DND-41 (cell line): ENCODE results near the gene TTLL10.

Experiments
- ATAC-seq: fragments of 200-7000 bp; cut with Tn5 transposase; 3 replicates; pipeline ENCODE4 v1.9.1; 2021; ENCODE audit warnings: low read depth; ENCODE audit not compliant: insufficient read depth
- DNase-seq: peaks from one replicate; pipeline ENCODE4 v3.0.0-alpha.2; 2020
- H2AFZ ChIP-seq: 2 replicates; pipeline ENCODE4 v1.6.0; 2012; ENCODE audit warnings: low read depth, low read length
- H3K27ac ChIP-seq: 2 replicates; pipeline ENCODE4 v1.5.1; 2012; ENCODE audit warnings: low read length, inconsistent platforms
- H3K27me3 ChIP-seq: fragments of 200-600 bp; sonication (generic); 2 replicates; pipeline ENCODE4 v1.6.0; 2012; ENCODE audit warnings: low read length, mild to moderate bottlenecking, inconsistent platforms; ENCODE audit not compliant: insufficient read depth, poor library complexity
- H3K36me3 ChIP-seq: 2 replicates; pipeline ENCODE4 v1.5.1; 2012; ENCODE audit warnings: low read length, inconsistent platforms; ENCODE audit not compliant: insufficient read depth
- H3K4me1 ChIP-seq: 2 replicates; pipeline ENCODE4 v1.5.1; 2012; ENCODE audit warnings: mild to moderate bottlenecking, low read length; ENCODE audit not compliant: insufficient read depth
- H3K4me2 ChIP-seq: 2 replicates; pipeline ENCODE4 v1.6.0; 2012; ENCODE audit warnings: mild to moderate bottlenecking, moderate library complexity, low read length, inconsistent platforms; ENCODE audit not compliant: insufficient read depth
- H3K4me3 ChIP-seq, 2 experiments: fragments of 200-600 bp in 1 of 2; shearing (Covaris generic) in 1 of 2; 2 replicates each; pipeline ENCODE4 v1.5.1; 2012 to 2016; ENCODE audit warnings: inconsistent platforms in 2 of 2, low read length in 2 of 2, mild to moderate bottlenecking in 2 of 2, low read depth in 1 of 2, moderate library complexity in 1 of 2
- H3K79me2 ChIP-seq: 2 replicates; pipeline ENCODE4 v1.6.0; 2012; ENCODE audit warnings: low read length, inconsistent platforms; ENCODE audit not compliant: insufficient read depth
- H3K9ac ChIP-seq: 2 replicates; pipeline ENCODE4 v1.6.0; 2012; ENCODE audit warnings: low read depth, mild to moderate bottlenecking, inconsistent platforms, low read length, moderate library complexity
- H3K9me3 ChIP-seq: 2 replicates; pipeline ENCODE4 v1.5.1; 2012; ENCODE audit warnings: low read length, moderate library complexity, mild to moderate bottlenecking, inconsistent platforms; ENCODE audit not compliant: insufficient read depth, severe bottlenecking
- H4K20me1 ChIP-seq: 2 replicates; pipeline ENCODE4 v1.6.0; 2012; ENCODE audit warnings: low read length; ENCODE audit not compliant: insufficient read depth
- CTCF ChIP-seq: IDR thresholded peaks from 2 replicates; pipeline ENCODE4 v1.5.1; 2012; ENCODE audit warnings: borderline replicate concordance, low read length, moderate library complexity, mild to moderate bottlenecking; ENCODE audit not compliant: poor library complexity, severe bottlenecking; ENCODE audit errors: extremely low read depth
- EZH2 ChIP-seq: IDR thresholded peaks from 3 replicates; pipeline ENCODE4 v1.6.1; 2012; ENCODE audit warnings: borderline replicate concordance, low read depth, mild to moderate bottlenecking, moderate library complexity, low read length, inconsistent platforms; ENCODE audit not compliant: severe bottlenecking

The TTLL10 gene

GRCh38 chr1:1173793-1174415 is at the start of gene TTLL10:
TTLL10 (plus strand) TSS chr1:1173880; CDS start chr1:1179216, 5,336 bp downstream.
- no peak within 1 kb of the TSS for H3K27ac ChIP-seq
- no peak for DNase-seq
- TF ChIP-seq EZH2 (no peak), CTCF (no peak)
- H3K9me3 ChIP-seq = no peaks in the 10 kb centered on the region
- no peaks in the 10 kb centered on the region for H3K4me1 ChIP-seq
- no peak for ATAC-seq
- H3K4me3 ChIP-seq = no peak within 1 kb of the TSS
- no peak within 1 kb of the TSS for H3K4me2 ChIP-seq
- H3K36me3 ChIP-seq = no peaks in the 10 kb centered on the region
- no peak within 1 kb of the TSS for H2AFZ ChIP-seq
- H3K9ac ChIP-seq = no peak within 1 kb of the TSS
- H3K79me2 ChIP-seq = no peaks in the 10 kb centered on the region
- H3K27me3 ChIP-seq = peaks cover 5% of the 10 kb centered on the region
- peaks cover 4% of the 10 kb centered on the region; the same call in 1 of the 2 replicates for H4K20me1 ChIP-seq

GRCh38 chr1:1124508-1124785 is 49.2 kb upstream of the TTLL10 start:
- H3K27ac ChIP-seq = no peak overlapping the region
- no peak overlapping the region for H3K9ac ChIP-seq
- ATAC-seq (no peak), DNase-seq (no peak)
- H3K36me3 ChIP-seq = no peaks in the 10 kb centered on the region
- TF ChIP-seq CTCF (no peak), EZH2 (no peak)
- no peaks in the 10 kb centered on the region for H3K79me2 ChIP-seq
- peaks cover 4% of the 10 kb centered on the region; the same call in 1 of the 2 replicates for H3K4me1 ChIP-seq
- H3K9me3 ChIP-seq = no peaks in the 10 kb centered on the region
- no peaks in the 10 kb centered on the region for H3K27me3 ChIP-seq
- no peak overlapping the region for H2AFZ ChIP-seq
- no peak overlapping the region for H3K4me2 ChIP-seq
- no peak overlapping the region for H3K4me3 ChIP-seq
- H4K20me1 ChIP-seq = peaks cover 15% of the 10 kb centered on the region

- no peak for ATAC-seq
- no peak for DNase-seq
- Histone ChIP-seq H3K27me3 (no peaks in the 10 kb centered on the region), H3K4me3 (no peak overlapping the region), H3K79me2 (no peaks in the 10 kb centered on the region), H3K4me2 (no peak overlapping the region), H3K36me3 (no peaks in the 10 kb centered on the region), H4K20me1 (peaks cover 15% of the 10 kb centered on the region), H2AFZ (no peak overlapping the region), H3K4me1 (peaks cover 4% of the 10 kb centered on the region; the same call in 1 of the 2 replicates), H3K9ac (no peak overlapping the region), H3K27ac (no peak overlapping the region), H3K9me3 (no peaks in the 10 kb centered on the region)
- TF ChIP-seq EZH2 = no peak
- TF ChIP-seq CTCF = no peak
Observed at GRCh38 chr1:1124786-1125642, 48.7 kb upstream of the TTLL10 start.
